ENCODE results near the gene WASF3.

WASF3 gene

DNA sequence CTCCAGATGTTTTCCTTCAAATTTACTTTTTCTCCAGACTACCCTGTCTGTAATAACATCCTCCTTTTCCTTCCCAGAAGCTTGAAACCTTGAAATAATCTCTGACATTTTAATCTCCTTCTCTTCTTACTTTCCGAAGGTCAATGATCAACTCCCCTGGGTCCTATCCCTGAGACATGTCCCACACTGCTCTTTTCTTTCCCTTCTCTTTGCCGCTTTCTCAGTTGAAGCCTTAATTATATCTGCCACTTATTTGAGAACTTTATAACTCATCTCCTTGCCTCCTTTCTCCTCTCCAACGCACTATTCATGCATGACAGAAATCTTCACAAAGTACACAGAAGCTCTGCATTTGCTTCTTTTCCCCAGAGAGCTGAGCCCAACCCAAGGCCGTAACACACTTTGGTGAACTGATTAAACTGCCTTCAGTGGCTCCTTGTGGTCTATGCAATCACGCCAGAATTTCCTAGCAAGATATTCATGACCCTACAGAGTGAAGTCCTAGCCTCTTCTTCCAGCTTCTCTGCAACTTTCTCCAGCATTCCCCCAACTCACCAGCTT, 9.2 kb upstream of the WASF3 start:
- DNase-seq = no peak

DNA sequence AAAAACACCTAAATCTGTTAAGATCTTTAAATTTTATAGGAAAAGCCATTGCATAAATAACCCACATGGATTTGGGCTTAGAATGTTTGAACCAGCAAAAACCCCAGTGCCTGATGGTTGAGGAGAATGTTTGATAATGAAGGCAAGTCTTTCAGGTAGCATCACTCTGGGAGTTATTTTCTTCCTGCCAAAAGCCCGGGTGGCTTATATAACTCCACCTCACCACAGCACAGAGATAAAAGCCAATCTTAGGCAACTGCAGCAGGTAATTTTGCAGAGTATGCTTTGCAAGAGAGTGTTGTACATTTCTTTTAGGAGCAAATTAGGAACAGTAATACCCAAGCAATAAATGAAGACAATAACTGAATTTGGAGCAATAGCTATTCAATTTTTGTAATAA, 7.8 kb upstream of the WASF3 start:
- no peak for DNase-seq

- DNase-seq = no peak
Measured at GRCh38 chr13:26551255-26551860, 6.1 kb upstream of the WASF3 start.

DNA sequence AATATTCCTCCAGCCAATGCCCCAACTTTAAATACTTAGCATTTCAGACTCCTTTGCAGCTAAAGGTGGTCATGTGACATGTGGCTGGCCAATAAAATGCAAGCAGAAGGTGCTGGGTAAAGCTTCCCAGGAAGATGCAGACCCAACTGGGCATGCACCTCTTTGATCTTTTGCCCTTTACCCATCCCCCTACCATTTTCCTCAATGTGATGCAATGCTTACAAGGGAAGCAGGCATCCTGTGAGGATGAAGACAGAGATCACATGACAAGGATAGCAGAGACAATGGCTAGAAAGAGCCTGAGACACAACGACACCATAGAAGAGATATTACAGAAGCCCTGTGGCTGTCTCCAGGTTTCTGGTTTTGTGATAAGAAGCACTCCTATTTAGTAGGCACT, 2.1 kb upstream of the WASF3 start:
- no peak for DNase-seq

- no peak for DNase-seq
Measured at GRCh38 chr13:26557051-26557392, 461 bp upstream of the WASF3 start.

DNA sequence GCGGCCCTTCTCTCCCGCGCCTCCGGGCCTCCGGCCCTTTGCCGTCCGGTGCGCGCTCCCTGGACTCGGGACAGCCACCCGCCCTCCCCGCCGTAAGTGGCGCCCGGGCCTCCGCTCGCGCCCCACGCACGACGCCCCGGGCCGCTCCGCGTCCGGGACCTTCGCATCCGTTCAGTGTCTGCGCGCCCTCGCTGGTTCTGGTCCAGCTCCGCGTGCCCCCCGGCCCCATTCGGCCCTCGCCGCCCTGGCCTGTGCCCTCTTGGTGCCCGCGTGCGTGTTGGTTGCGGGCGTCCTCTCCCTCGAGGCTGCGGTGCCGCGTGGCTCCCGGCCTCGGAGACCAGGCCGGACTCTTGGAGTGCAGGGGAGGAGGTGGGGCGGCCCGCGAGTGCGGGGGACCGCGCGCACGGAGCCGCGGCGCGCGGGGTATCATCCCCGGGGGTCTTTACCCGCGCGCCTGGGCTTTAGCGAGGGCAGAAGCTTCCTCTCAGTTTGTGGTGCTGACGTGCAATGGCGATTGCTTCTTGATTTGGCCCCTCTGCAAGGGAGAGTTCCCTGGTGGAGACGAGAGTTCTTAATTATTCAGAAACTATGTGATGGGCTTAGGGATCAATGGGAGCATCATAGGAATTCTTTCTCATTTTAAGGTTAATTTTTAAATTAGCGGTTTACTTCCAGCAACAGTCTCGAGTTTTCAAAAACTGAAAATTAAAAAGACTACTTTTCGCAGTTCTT, 757 bp downstream of the WASF3 start:
- no peak for DNase-seq

DNA sequence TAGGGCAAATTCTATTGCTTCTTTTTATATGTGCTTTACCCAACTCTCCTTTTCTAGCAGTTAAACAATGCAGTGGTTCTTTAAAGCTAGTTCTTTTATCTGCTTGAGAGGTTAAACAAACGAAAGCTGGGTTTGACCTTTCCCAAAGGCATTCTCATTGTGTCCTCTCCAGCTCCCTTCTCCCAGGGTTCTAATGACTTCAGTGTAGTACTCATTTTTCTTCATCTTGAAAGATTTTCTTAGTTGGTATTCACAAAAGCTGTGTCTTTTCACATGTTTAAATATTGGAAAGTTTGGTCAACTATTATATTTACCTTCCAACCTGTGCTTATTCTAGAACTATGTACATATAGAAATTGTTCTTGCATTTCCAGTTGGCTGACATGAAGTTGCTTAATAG, 1.5 kb downstream of the WASF3 start:
- no peak for DNase-seq

- DNase-seq = no peak
Measured at GRCh38 chr13:26560456-26560855, 3.0 kb downstream of the WASF3 start.

- no peak for DNase-seq
Measured at GRCh38 chr13:26561067-26561466, 3.6 kb downstream of the WASF3 start.

- DNase-seq = no peak
Measured at GRCh38 chr13:26561651-26562511, 4.4 kb downstream of the WASF3 start.

GRCh38 chr13:26562512-26562890, 5.0 kb downstream of the WASF3 start:
- no peak for DNase-seq

DNA sequence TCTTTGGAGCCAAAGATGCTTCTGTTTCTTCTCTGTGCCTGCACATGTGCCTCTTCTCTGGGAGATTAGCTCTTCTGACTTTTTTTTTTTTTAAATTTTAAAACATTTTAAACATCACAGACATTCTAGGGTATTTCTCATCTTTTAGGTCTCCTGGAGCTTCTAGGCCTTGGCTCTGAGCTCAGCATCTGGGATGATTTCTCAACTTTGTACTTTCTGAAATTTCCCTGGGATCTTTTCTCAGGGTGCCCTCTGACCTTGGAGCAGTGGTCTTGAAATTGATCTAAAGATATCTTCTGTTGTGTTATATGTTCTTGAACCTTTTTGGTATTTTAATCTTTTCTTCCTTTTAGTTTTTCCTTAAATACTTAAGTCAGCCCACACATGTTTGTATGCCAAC, 6.2 kb downstream of the WASF3 start:
- no peak for DNase-seq

GRCh38 chr13:26568132-26568815, 10.8 kb downstream of the WASF3 start:
- DNase-seq = no peak

DNA sequence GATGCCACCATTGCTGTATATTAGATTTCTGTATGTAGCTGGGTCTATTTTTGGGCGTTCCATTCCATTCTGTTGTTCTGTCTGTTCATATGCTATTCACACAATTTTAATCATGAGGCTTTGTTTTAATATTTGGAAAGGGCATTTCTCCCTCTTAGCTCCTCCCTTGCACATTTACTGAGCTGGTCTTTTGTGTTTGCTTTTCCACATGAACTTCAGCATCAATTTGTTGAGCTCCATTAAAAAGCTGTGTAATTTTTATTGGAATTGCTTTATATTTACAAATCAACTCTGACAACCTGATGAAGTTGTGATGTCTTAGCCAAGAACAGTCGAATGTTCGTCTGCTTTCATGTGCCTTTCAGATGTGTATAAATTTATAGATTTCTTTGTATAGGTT, 14.0 kb downstream of the WASF3 start:
- no peak for DNase-seq

- no peak for DNase-seq
Measured at GRCh38 chr13:26575244-26575643, 17.8 kb downstream of the WASF3 start.

GRCh38 chr13:26579580-26579979, 22.1 kb downstream of the WASF3 start:
- DNase-seq = no peak

- DNase-seq = no peak
Measured at GRCh38 chr13:26583662-26584061, 26.2 kb downstream of the WASF3 start.

DNA sequence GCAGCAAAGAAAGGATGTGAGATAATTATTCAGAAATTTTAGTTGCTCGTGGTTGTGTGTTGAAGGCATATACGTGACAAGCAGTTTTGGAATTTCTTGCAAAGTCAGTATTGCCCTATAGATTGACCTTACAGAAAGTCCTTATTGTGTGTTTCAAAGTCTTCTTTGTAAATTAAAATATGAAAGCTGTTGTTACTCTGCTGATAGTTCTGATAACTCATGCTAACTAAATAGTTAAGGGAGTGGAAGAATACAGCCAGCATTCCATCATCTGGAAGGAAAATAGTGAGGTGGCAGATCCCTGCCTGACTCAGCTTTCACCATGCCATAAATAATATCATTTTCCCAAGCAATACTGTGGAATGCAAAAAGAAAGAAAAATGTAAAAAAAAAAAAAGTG, 27.2 kb downstream of the WASF3 start:
- DNase-seq = no peak

GRCh38 chr13:26585136-26585535, 27.7 kb downstream of the WASF3 start:
- no peak for DNase-seq

GRCh38 chr13:26587251-26587650, 29.8 kb downstream of the WASF3 start:
- no peak for DNase-seq

DNA sequence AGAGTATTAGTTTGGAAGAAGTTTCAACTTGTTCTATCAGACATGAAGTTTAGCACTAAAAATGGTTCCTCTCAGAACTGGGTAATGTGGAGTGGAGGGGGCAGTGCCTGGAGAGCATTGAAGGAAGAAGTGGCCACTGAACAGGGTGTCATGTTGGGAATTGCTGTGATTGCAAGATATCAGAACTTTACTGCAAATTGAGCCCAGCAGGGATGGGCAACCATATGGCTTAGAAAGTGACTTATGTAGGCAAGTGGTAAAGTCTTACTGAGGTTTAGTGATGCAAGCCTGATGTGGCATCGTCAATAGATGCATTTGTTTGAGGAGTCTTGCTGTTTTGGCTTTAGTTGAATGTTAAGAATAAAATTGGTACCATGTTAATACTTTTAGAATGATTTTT, 31.7 kb downstream of the WASF3 start:
- DNase-seq = no peak

GRCh38 chr13:26589754-26590153, 32.3 kb downstream of the WASF3 start:
- DNase-seq = no peak

- DNase-seq = no peak
Measured at GRCh38 chr13:26590379-26590778, 32.9 kb downstream of the WASF3 start.

Measured in NCI-H2107 (cell line).